DND-41 (cell line): Measurements from ENCODE around the gene JMJD8.
A peak's percentile ranks its signal among the peaks of the same experiment; 100 is the strongest.

ENCODE experiments used
- ATAC-seq: fragments of 200-7000 bp; cut with Tn5 transposase; 3 replicates; pipeline ENCODE4 v1.9.1; 2021; ENCODE audit warnings: low read depth; ENCODE audit not compliant: insufficient read depth
- DNase-seq: peaks from one replicate; pipeline ENCODE4 v3.0.0-alpha.2; 2020
- H2AFZ ChIP-seq: 2 replicates; pipeline ENCODE4 v1.6.0; 2012; ENCODE audit warnings: low read depth, low read length
- H3K27ac ChIP-seq: 2 replicates; pipeline ENCODE4 v1.5.1; 2012; ENCODE audit warnings: low read length, inconsistent platforms
- H3K27me3 ChIP-seq: fragments of 200-600 bp; sonication (generic); 2 replicates; pipeline ENCODE4 v1.6.0; 2012; ENCODE audit warnings: low read length, mild to moderate bottlenecking, inconsistent platforms; ENCODE audit not compliant: insufficient read depth, poor library complexity
- H3K36me3 ChIP-seq: 2 replicates; pipeline ENCODE4 v1.5.1; 2012; ENCODE audit warnings: low read length, inconsistent platforms; ENCODE audit not compliant: insufficient read depth
- H3K4me1 ChIP-seq: 2 replicates; pipeline ENCODE4 v1.5.1; 2012; ENCODE audit warnings: mild to moderate bottlenecking, low read length; ENCODE audit not compliant: insufficient read depth
- H3K4me2 ChIP-seq: 2 replicates; pipeline ENCODE4 v1.6.0; 2012; ENCODE audit warnings: mild to moderate bottlenecking, moderate library complexity, low read length, inconsistent platforms; ENCODE audit not compliant: insufficient read depth
- H3K4me3 ChIP-seq, 2 experiments: fragments of 200-600 bp in 1 of 2; shearing (Covaris generic) in 1 of 2; 2 replicates each; pipeline ENCODE4 v1.5.1; 2012 to 2016; ENCODE audit warnings: inconsistent platforms in 2 of 2, low read length in 2 of 2, mild to moderate bottlenecking in 2 of 2, low read depth in 1 of 2, moderate library complexity in 1 of 2
- H3K79me2 ChIP-seq: 2 replicates; pipeline ENCODE4 v1.6.0; 2012; ENCODE audit warnings: low read length, inconsistent platforms; ENCODE audit not compliant: insufficient read depth
- H3K9ac ChIP-seq: 2 replicates; pipeline ENCODE4 v1.6.0; 2012; ENCODE audit warnings: low read depth, mild to moderate bottlenecking, inconsistent platforms, low read length, moderate library complexity
- H3K9me3 ChIP-seq: 2 replicates; pipeline ENCODE4 v1.5.1; 2012; ENCODE audit warnings: low read length, moderate library complexity, mild to moderate bottlenecking, inconsistent platforms; ENCODE audit not compliant: insufficient read depth, severe bottlenecking
- H4K20me1 ChIP-seq: 2 replicates; pipeline ENCODE4 v1.6.0; 2012; ENCODE audit warnings: low read length; ENCODE audit not compliant: insufficient read depth
- CTCF ChIP-seq: IDR thresholded peaks from 2 replicates; pipeline ENCODE4 v1.5.1; 2012; ENCODE audit warnings: borderline replicate concordance, low read length, moderate library complexity, mild to moderate bottlenecking; ENCODE audit not compliant: poor library complexity, severe bottlenecking; ENCODE audit errors: extremely low read depth
- EZH2 ChIP-seq: IDR thresholded peaks from 3 replicates; pipeline ENCODE4 v1.6.1; 2012; ENCODE audit warnings: borderline replicate concordance, low read depth, mild to moderate bottlenecking, moderate library complexity, low read length, inconsistent platforms; ENCODE audit not compliant: severe bottlenecking

Gene JMJD8

DNA sequence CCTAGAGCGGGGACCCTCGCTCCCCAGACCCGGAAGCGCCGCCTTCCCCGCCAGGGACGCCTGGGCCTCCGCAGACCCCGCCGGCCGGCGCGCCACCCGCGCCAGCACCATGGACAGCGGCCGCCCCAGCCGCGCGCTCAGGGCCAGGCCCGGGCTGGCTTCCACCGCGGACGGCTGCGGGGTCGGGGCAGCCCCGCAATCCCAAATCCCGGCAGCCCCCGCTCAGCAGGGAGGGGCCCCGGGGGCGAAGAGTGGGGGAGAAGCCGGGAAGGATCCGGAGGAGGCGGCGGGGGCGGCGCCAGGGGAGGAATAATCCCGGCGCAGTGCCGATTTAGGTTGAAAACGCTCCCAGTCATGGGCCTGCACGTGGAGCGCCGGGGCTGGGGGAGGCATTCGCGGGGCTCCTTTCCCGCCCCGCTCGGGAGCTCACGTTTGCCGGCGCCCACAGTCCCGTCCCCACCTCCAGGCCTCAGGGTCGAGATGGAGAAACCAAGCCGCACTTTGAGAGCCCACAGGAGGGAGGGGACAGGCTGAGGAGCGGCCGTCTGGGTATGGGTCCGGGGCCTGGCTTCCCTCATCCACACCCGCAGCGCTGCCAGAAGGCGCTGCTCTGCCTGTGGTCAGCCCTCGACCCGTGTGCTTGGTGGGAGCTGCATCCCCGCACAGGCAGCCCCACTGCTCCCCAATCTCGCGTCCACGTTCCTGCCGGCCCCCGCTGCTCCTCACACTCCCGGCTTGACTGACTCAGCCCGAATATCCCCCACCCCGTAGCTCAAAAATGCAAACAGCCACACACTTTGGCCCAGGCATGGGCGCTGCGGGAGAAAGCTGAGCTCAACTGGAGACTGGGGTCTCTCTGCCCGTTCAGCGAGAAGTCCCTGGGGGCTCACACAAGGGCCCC, 16.8 kb upstream of the JMJD8 start:
- Histone ChIP-seq H3K27ac (no peak overlapping the region), H3K27me3 (no peaks in the 10 kb centered on the region), H3K36me3 (no peaks in the 10 kb centered on the region), H3K4me3 (no peak overlapping the region), H3K4me1 (no peaks in the 10 kb centered on the region), H3K4me2 (no peak overlapping the region), H4K20me1 (peaks cover 5% of the 10 kb centered on the region), H2AFZ (no peak overlapping the region), H3K9ac (no peak overlapping the region), H3K79me2 (no peaks in the 10 kb centered on the region), H3K9me3 (no peaks in the 10 kb centered on the region)
- DNase-seq (peak; percentile 53), ATAC-seq (peak; percentile 91)
- TF ChIP-seq EZH2 (no peak), CTCF (no peak)

DNA sequence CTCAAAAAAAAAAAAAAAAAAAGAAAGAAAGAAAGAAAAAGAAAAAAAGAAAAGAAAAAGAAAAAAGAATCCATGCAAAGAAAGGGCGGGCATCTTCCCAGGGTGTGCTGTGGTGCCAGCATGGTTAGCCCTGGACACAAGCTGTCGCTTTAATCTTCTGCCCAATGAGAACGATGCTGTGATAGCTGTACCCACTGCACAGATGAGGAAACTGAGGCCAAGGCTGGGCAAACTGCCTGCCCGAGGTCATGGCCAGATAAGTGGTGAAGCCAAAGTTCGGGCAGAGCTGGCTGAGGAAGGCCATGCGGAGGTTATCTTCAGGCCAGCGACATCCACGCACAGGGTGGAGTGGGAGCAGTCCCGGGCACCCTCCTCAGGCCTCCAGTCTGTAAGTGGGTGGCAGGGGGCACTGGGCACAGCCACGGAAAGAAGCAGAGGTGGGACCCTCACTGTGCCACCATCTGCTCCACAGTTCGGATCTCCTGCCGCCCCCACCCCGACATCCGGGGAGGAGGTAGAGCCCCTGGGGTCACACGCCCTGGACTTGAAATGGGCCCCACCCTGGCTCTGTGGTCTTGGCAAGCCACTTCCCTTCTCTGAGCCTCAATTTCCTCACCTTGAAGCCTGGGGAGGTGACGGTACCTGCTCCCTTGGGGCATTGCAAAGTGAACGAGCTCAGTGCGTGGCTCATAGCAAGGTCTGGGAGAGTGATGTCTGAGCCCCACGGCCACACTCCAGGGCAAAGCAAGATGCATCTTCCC, 15.0 kb upstream of the JMJD8 start:
- Histone ChIP-seq H4K20me1 (peaks cover 5% of the 10 kb centered on the region), H2AFZ (no peak overlapping the region), H3K9ac (no peak overlapping the region), H3K27ac (no peak overlapping the region), H3K79me2 (no peaks in the 10 kb centered on the region), H3K4me2 (no peak overlapping the region), H3K9me3 (no peaks in the 10 kb centered on the region), H3K27me3 (no peaks in the 10 kb centered on the region), H3K4me1 (no peaks in the 10 kb centered on the region), H3K4me3 (no peak overlapping the region), H3K36me3 (no peaks in the 10 kb centered on the region)
- no peak for DNase-seq
- no peak for TF ChIP-seq EZH2
- TF ChIP-seq CTCF: no peak
- no peak for ATAC-seq

DNA sequence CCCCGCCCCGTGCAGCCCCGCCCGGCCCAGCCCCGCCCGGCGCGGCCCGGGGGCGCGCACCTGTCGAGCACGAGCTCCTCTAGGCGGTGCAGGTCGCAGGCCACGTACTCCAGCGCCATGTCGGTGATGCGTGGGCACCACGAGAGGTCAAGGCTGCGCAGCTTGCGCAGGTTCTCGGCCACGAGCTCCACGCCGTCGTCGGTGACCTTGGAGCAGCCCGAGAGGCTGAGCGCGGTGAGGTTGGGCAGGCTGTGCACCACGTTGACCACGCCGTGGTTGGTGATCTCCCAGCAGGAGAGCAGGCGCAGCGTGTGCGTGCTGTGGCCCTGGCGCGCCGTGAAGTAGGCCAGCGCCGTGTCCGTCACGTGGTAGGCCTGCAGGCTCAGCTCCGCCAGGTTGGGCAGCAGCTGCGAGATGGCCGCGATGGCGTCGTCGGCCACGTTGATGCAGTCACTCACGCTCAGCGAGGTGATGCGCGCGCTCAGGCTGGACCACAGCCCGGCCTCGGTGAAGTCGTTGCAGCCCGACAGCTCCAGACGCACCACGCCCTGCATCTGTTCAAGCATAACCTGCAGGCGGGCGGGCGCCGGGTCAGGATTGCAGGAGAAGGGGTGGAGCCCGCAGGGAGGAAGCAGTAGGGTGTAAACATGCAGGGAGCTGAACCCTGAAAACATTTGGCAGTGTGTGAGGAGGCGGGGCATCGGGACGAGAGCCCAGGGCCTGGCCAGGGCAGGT, 11.4 kb upstream of the JMJD8 start:
- DNase-seq: no peak
- Histone ChIP-seq H3K27ac (no peak overlapping the region), H2AFZ (no peak overlapping the region), H3K27me3 (no peaks in the 10 kb centered on the region), H3K36me3 (no peaks in the 10 kb centered on the region), H3K4me2 (no peak overlapping the region), H4K20me1 (peaks cover 5% of the 10 kb centered on the region; the same call in 1 of the 2 replicates), H3K9me3 (no peaks in the 10 kb centered on the region), H3K79me2 (no peaks in the 10 kb centered on the region), H3K9ac (no peak overlapping the region), H3K4me1 (peaks cover 5% of the 10 kb centered on the region; the same call in 1 of the 2 replicates), H3K4me3 (no peak overlapping the region)
- TF ChIP-seq CTCF (no peak), EZH2 (no peak)
- no peak for ATAC-seq
